NCI-H2227 (cell line): ENCODE measurements around the gene HEMK1.

Source experiments
- DNase-seq: peaks from one replicate; lab custom pipeline; 2025; ENCODE audit not compliant: unreplicated experiment; lab: John Stamatoyannopoulos, UW

HEMK1 gene

DNA sequence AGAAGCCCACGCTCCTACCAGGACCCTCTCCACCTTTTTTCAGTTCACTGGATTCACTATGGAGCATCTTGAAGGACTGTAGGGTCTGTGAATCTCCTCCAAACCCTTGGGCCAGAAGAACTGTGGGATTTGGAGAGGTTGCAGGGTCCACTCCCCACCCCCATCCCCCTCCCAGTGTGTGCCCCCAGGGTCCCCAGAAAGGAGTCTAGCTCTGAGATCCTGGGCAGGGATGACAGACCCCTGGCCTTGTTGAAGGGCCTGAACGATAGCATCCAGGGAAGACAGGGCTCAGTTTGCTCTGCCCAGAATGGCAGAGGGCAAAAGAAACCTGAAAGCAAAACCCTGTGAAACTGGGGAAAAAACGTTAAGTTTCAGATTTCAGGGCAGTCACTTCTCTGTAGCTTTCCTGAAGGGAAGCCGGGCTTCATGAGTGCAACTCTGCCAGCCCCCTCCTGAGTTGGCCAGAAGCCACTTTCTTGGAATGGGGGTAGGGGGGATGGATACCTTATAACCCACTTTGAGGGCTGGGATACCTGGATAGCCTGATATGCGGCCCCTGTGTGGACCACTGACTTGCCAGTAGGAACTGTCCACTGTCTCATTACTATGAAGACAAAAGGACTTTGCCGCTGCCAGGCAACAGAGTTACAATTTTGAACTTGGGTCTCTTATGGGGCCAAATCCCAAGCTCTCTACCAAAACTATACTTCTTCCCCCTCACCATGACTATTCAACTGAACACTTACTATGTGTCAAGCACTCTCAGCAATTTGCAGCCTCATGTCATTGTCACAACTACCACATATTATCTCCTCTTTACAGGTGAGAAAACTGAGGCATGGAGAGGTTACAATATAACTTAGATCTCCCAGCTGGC lies 43.9 kb downstream of the HEMK1 start:
- DNase-seq = no peak

DNA sequence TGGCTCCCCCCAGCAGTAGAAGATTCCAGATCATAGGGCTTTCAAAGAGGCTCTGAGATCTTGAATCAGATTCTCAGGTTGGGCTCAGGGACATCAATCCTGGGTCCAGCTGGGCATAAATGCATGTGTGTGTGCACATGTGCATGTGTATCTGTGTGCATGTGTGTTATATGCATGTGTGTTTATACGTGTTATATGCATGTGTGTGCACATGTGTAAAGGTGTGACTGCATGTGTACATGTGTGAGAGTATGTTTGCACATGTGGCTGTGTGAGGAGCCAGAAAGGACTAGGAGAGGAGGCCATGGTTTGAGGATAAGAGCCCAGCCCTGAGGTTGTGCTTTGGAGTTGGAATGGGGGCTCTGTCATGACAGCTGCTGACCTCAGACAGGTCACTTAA lies 45.9 kb downstream of the HEMK1 start:
- no peak for DNase-seq

DNA sequence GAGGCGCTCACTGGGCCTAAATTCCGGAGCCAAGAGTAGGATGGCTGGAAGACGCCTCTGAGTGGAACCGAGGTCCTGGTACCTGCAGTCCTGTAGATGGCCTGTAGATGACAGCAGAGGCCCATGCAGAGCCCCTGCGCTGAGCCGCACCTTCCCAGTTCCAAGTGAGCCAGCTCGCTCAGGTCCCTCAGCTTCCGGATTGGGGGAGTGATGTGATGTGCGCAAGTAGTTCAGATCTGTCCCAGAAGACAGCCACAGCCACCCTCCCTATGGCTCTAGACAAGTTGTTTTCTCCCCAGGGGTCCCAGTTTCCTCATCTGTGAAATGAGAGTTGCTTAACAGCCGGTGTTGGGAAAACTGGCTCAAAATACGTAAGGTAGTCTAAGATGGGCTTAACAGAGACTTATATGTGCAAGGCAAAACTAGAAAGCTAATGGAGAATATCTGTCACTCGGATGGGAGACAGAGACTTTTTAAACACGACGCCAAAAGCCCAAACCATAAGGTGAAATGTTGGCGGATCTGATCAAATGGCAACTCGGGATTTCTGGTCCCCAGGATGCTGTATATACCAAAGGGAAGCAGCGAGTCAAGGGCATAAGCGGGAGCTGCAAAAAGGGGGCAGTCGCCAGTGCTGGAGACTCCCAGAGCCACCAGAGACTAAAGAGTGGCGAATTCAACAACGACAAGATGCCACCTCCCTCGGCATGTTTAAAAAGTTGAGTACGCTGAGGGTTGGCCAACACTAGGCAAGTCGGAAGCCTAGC lies 46.9 kb downstream of the HEMK1 start:
- DNase-seq = peak; percentile 88

DNA sequence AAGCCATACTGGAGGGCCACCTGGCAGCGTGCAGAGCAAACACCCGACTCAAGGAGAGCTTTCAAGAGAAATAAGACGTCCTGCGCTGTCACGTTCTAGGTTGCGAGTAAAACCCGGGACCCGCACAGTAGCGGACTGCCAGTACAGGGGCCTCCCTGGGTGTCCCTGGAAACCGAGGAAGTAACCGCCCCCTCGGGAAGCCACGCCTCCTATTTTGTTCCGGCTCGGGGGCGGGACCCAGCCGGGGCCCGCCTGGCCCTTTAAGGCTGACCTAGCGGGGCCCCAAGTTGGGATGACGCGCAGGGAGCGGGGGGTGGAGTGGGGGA lies 47.4 kb downstream of the HEMK1 start:
- DNase-seq = peak; percentile 88

DNA sequence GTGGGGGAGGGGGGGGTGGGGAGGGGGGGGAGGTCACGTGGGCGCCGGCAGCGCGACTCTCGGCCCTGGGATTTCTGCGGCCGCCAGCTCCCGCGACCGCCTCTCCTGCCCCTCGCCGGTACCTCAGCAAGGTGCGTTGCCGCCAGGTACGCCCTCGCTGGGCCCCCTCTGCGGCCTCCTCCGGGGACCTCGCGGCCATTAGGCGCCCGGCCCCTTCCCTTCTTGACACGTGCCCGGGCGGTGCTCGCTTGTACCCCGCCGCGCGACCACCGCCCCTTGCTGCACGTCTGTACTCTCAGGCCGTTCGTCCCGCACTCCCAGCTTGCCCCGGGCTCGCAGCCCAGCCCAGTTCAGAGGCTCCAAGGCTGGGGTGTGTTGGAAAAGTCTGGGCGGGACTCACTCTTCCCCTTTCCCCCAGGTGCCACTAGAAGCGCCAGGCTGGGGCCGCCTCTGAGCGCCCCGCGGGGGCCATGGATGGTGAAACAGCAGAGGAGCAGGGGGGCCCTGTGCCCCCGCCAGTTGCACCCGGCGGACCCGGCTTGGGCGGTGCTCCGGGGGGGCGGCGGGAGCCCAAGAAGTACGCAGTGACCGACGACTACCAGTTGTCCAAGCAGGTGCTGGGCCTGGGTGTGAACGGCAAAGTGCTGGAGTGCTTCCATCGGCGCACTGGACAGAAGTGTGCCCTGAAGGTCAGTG lies 47.9 kb downstream of the HEMK1 start, which contains the start of gene MAPKAPK3:
TSS of gene MAPKAPK3 (plus strand) at position 56 of the 696 bp plus-strand sequence. CDS start at position 471, 415 bp downstream.
- peak; percentile 51 for DNase-seq

DNA sequence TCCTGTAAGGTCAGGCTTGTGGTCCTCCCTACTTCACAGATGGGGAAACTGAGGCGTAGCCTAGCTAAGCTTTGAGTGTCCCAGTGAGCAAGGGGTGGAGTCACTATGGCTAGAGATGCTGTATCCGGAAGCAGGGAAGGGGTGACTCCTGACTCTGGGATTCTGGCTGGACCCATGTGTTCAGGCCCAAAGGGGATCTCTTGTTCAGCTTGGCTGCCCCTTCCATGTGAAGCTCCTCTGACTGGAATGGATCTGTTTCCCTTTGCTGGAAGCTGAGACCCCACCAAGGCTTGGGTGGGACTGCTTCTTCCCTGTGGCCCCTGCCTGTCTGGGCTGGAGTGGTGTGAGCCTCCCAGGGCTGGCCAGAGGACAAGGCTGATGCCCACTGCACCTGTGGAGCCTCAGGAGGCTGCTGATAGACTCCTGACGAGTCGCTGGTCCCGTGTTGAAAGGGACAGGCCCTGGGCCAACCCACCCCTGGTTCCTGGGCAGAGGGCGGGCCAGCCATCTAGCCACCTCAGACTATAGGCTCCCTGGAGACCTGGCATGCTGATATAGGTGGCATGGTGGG lies 48.7 kb downstream of the HEMK1 start:
- no peak for DNase-seq

DNA sequence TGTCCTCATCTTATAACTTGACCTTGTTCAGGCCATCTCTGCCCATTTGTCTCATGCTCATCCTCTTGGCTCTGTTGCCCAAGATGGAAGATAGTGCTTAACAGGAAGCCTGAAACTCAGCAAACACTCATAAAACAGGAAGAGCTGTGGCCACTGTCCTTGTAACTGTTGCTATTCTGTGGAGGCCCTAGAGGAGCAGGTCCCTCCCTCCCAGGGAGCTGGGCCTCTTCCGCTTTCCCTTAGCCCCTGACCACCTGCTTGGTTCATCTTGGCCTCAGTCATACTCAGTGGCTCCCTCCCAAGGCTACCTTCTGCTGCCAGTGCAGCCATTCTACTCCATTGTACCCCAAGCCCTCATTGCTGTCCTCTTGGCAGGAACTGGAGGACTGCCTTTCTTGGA lies 51.1 kb downstream of the HEMK1 start:
- DNase-seq = no peak

DNA sequence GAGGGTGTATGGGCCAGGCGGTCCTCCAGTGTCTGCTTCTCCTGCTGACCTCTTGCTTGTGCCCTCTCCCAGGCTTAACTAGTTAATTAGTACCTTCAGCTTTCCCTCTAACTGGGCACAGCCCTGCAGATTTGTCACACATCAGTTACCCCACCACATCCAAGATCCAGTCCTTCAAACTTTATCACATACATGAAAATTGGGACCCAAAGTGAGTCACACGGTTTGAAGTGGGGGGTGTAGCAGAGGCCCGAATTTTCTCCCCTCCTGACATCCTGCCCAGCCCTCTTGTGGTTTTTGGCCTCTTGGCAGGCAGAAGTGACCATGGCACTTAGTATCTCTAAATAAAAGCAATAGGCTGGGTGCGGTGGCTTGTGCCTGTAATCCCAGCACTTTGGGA lies 51.5 kb downstream of the HEMK1 start:
- no peak for DNase-seq

DNA sequence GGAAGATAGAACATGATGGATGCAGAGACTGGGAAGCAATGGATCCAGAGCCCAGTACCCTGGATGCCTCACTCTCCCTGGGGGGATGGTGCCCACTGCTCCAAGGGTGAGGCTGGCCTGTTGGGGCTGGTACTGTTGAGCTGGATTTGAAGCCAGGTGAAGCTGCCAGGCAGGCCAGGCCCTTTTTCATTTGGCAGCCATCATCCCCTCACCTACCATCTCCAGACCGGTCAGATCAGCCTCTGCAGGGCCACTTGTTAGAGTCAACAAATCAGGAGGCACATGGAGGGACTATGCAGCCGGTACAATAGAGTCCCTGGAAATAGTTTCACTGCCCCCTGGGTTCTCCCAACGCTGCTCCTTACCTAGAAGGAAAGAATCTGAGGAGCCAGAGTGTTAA lies 53.6 kb downstream of the HEMK1 start:
- no peak for DNase-seq

DNA sequence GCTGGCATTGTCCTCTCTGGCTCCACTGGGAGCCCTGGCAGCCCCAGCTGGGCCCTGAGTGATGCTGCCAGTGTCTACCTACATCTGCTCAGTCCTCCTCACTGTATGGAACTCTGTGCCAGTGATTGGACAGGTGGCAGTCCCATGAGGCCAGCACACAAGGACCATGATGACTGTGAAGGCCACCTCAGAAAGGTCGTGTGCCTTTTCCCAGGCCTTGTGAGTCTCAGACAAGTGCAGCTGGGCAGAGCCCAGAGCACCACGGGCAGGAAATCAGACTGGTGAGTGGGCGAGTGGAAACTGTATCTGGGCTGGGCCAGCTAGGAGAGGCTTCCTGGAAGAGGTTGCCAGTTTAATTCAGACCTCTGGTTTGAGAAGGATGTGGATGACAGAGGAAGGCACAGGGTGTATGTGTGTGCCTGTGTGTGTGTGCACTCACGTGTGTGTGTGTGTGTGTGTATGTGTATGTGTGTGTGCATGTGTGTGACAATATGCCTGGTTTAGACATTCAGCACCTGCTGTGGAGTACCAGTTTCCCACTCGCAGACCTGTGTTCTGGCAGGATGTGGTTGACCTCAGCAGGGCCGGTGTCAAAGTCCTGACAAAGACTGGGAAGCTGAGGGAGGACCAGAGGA lies 54.6 kb downstream of the HEMK1 start:
- DNase-seq = no peak

DNA sequence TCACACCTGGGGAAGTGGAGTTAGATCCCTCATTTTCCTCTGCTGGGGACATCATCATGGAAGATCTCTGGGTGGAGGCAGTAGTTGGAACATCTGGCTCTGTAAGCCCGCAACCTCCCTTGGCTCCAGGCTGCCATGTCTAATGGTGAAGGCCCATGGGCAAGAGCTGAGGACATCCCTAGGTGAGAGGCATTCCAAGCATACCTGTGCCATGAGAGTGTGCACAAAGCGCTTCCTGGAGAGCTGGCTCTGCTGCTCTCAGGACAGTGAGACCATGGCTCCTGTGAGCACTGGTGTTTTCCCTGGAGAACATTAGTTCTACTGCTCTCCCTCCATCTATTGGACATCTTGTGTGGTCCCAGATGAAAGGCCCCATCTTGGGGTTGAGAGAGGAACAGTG lies 55.3 kb downstream of the HEMK1 start:
- DNase-seq = no peak

DNA sequence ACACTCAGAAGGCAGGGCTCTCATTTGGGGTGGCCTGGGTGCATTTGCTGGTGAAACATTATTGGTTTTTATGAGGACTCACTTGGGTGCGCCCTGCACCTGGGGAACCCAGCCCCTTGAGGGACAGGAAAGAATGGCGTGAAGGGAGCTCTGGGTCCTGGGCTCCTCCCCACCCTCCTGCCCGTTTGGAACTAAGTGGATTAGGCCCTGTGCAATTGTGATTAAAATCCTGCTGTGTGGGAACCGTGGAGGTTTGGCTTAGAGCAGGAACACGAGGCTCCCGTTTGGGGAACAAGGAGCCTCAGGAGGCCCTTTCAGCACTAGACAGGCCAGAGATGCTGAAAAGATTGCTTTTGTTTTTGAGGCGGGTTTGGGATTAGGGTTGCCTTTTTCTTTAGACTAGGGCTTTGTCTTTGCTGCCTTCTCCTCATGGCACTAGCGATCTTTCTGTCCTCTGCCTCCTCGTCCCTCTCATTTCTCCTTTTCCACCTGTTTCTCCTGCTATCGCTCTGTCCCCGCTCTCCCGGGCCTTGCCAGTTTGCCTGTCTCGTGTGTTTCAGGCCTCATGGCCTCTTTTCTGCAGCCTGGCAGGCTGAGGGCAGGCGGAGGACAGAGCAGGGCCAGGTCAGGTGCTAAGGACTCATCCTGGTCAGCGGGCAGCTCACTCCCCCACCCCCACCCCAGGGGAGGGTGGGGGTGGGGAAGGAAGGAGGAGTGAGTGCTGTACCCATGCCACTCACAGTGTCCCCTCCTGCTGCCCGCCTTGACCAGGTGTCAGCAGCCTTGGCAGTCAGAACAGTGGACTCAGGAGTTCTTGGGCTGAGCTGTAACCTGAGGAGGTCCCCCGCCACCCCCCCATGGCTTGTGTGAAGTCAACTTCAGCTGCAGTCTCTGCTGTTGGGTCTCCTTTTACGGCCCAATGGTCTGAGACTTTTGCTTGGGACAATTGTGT lies 56.2 kb downstream of the HEMK1 start:
- no peak for DNase-seq

DNA sequence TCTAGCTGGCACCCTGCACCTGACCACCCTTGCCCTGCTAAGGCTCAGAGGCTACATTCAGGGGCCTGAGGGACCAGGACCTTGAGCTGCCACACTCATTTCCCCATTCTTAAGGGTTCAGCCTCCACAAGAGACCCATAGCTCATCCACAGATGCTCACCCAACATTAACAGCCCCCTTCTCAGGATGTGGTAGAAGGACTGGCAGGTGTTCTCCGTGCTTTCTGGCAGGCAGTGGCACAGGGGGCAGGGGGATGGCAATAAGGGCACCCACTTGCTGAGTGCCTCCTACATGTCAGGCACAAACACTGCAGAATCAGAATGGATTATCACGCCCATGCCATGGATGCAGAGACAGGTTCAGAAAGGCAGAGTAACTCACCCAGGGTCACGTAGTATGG lies 57.1 kb downstream of the HEMK1 start:
- no peak for DNase-seq

DNA sequence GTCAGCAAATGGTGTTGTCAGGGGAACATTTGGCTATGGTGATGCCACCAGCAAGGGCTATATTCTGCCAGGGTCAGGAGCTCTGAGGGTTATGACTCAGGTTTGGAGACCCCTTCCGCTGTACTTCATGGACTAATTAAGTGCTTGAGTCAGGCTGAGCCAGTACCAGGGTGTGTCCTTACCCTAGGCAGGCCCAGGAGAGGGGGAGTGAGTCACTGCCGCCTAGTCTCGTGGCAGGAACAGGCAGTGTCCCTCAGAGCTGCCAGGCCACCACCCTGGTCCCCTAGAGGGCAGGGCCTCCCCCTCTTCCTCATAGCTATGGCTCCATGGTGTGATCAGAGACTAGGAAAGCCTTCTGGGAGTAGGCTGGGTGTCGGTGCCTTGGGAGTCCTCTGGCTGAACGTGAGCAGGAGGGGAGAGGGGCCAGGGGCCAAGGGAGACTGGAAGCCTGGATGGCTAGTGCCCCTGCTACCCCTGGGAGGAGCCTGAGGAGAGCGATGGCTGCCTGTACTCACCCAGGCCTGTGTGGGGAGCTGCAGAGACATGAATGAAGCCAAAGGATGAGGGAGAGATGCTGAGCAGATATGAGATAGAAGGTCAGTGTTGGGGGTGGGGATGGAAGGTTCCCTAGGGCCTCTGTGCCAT lies 58.2 kb downstream of the HEMK1 start:
- DNase-seq = peak; percentile 26

DNA sequence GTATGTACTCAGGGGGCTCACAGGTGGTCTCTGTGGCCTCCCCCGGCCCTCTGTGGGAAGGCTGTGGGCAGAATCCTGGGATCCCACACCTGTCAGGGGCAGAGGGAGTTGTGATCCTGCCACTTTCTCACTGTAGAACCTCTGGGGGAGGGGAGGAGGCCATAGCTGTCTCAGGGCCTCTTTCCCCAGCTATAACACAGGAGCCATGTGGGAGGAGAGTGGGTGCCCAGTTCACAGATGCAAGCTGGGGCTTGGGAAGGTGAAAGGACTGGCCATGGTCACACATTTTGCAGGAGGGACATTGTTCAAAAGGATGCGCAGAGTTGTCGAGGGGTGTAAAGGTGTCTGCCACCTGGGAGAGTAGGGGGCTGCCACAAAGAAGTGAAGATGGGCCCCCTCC lies 59.3 kb downstream of the HEMK1 start:
- DNase-seq = no peak

DNA sequence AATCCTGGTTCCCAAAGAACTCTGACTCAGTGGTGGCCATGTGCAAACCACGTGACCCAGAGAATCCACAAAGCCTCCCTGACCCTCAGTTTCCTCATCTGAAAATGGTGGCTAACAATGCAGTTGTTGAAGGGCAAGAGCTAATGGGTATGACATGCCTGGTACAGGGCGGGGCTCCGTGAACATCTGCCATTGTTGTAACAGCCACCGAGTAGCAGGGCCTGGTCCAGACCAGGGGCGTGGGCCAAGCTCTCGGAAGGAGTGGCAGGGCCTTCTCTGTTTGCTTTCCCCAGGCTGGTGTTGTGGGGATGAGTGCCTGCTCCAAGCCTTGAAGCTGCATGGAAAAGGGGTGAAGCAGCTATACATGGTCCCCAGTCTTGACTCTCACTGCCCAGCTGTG lies 61.1 kb downstream of the HEMK1 start:
- no peak for DNase-seq

DNA sequence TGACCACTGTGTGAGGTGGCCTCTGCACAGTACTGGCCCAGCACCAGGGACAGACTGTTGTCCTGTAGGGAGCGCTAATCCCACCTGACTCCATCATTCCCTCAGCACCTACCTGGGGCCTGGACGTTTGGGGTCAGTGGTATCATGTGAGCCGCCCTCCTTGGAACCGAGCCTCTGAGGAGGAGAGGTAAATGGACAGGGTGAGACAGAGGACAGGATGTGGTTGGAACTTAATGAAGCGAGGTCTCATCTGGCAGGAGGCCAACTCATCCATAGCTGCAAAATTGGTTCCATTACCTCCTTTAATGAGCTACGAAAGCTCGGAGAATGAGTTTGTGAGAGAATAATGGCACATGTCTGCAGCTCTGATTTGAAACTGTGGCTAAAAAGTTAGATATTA lies 61.6 kb downstream of the HEMK1 start:
- DNase-seq = peak; percentile 48

DNA sequence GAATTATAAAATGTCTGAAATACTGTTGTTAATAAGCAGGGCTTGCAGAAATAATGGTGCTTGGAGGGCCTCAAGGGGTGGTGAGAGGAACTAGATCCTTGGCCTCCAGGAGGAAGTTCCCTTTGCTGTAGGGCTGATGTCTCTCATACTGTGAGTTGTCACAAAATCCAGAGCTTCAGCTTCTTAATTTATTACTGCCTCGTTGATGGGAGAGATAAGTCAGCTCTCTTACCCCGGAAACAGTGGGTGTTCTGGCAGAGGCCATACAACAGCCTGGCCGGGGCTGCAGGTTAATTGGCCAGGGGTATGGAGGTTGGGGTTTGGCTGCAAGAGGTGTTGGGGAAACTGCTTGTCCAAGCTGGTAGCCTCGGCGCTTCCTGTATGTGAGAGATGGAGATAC lies 63.1 kb downstream of the HEMK1 start:
- DNase-seq = no peak

DNA sequence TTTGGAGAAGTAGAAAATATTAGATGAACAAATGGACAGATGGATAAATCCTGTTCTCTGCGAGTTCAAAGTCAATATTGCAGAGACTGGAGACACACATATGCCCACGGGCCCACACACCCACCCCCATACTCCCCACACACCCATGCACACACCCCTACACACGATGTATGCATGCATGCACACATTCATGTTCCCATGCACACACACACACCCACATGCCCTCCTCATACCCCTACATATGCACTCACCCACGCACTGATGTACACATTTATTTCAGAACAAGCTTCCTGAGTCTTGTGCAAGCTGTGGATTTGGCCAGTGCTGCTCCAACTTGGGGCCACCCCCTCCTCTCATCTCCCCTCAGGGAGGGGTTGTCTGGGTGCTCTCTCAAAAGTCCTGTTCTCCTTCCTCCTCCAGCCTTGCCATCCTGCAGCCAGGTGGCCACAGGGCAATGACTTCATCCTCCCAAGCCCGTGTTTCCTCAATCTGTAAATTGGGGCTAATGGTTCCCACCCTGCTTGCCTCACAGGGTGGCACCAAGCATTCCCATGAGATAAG lies 64.0 kb downstream of the HEMK1 start:
- DNase-seq = no peak
